Stimulated activated CD4-positive, alpha-beta T cell treated with anti-CD3 and anti-CD28 coated beads, Interleukin-4, amount 100 ng/mL, for 1 hour (primary cell): ENCODE measurements around the gene NTSR1.

Experiments used
- DNase-seq: peaks from one replicate; pipeline ENCODE4 v3.0.0-alpha.2; 2020

The NTSR1 gene

DNA sequence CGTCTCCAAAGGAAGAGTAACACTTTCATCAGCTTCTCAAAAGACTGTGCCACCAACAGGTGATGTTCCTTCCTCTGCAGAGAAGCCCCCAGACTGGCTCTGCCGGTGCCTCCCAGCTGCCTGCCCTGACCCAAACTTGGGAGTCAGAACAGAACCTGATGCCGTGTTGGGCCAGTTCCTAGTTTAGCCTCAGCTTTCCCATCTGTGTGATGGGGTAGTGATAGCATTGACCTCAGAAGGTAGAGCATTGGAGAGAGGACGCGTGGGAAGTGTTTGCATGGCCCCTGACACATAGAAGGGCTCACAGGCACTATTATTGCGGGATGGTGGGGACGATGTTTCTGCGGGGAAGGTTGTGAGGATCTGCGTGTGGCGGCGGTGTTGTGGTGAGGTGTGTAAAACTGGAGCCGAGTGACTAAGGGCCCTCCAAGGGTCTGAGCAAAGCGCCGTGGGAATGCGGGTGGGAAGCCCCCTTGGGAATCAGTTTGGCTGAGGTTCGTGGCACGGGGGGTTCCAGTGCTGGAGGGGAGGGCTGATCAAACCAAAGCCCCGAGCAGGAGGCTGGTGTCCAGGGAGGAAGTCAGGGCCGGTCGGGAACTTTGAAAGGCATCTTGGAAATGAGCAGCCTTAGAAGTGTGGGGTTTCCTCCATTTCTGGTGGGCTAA lies 1.7 kb downstream of the NTSR1 start:
- no peak for DNase-seq

DNA sequence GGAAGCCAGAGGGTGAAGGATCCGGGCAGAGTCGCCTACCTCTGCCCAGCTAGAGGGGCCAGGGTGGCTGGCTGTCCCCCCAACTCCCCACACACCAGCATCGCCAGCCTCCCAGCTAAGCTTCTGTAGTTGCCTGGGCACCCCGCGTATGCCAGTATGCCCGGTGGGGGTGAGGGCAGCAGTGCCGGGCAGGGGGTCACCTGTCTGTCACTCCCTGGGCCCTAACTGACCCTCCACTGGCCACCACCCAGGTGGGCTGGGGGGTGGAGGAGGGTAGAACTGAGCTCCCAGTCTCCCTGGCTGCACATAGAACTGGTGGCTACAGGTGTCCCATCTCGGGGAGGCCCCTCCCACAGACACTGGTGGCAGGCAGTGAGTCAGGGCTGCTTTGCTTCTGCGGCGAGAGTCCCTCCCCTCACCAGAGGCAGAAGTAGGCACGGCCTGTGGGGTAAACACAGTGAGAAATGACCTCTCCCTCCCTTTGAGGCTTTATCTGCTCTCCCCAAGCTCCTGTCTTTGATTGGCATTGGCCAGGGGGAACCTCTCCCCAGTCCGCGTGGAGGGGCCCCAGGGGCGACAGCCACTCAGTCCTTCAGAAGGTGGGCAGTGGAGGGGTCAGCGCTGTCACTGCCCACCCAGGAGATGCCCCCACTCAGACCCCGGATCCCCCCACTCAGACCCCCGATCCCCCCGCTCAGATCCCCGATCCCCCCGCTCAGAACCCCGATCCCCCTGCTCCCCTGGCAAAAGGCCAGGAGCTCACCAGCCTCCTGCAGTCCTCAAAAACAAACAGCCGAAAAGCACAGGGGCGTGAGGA lies 2.5 kb downstream of the NTSR1 start:
- peak; percentile 30 for DNase-seq

DNA sequence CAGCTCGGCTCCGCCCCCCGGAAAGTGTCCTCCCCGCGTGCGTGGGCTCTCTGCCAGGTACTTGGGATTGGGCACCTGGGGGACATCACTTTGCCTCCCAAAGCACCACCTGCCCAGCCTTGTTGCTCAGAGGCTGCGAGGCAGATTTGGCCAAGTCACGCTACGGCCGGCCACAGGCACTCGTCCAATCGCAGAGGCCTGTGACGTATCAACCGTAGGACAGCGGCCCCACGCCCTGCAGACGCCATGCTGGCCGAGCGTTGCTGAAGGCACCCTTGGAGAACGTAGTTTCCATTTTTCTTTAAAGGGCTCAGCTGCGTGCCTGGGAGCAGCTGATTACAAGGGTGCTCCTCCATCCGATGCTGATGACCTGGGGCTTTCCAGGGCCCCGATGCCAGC lies 3.1 kb downstream of the NTSR1 start:
- DNase-seq = no peak

DNA sequence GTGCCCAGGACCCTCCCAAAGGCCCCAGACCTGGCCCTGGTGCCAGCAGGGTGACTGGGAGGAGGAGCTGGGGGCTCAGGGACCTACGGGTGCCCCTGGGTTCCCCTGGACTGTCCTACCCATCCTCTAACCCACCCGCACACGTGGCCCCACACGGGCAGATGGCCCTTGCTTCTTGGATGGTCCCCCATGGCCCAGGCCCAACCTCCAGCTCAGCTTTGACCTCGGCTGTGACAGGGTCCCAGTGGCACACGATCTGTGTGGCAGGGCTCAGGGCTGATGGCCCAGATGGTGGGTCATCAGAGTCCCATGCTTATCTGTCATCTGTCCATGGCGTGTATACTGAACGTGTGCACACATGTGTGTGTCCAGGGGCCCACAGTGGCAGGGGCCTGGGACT lies 4.0 kb downstream of the NTSR1 start:
- no peak for DNase-seq

DNA sequence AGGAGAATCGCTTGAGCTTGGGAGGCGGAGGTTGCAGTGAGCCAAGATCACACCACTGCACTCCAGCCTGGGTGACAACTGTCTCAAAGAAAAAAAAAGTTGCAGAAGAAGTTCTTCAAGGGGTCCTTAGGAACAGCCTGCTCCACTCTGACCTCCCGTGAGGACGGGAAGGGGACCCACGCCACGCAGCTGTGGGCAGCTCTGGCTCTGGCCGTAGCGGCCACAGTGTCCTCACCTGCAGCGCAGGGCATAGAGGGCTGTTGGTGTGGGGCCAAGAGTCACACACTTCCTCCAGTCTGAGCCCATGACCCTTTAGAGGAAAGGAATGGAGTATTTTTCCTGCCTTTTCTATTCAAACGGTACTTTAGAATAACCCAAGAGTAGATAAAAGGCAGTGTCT lies 5.4 kb downstream of the NTSR1 start:
- DNase-seq = no peak

DNA sequence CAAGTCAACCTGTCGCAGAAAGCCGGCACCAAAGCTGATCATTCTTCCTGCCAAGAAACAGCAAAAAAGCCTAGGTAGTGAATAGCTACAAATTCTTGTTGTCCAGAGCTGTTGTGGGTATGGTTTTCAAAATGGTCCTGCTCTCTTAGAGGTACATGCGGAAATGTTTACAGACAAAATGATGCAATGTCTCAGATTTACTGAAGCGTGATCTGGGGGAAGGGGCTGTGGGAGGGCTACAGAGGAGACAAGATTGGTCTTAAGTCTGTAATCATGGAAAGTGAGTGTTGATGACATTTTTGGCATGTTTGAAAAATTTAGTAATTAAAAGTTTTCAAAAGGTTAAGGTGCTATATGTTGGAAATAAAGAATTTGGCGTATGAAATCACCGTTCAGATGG lies 6.2 kb downstream of the NTSR1 start:
- DNase-seq = no peak

DNA sequence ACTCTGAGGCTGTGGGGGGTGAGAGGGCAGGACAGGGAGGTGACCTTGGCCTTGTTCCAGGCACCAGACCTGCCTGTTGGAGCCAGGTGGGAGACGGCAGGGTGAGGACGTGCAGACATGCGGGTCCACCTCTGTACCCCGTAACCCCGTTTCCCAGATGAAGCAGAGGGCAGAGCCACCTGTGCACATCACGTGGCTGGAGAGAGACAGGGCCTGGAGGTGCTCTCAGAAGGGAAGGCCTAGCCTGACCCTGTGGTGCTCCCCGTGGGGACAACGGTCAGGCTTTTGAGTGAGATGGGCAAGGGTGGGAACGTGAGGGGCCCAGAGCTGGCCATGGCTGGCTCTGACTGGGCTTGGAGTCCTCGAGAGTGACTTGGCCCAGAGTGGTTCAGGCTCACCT lies 6.6 kb downstream of the NTSR1 start:
- no peak for DNase-seq

DNA sequence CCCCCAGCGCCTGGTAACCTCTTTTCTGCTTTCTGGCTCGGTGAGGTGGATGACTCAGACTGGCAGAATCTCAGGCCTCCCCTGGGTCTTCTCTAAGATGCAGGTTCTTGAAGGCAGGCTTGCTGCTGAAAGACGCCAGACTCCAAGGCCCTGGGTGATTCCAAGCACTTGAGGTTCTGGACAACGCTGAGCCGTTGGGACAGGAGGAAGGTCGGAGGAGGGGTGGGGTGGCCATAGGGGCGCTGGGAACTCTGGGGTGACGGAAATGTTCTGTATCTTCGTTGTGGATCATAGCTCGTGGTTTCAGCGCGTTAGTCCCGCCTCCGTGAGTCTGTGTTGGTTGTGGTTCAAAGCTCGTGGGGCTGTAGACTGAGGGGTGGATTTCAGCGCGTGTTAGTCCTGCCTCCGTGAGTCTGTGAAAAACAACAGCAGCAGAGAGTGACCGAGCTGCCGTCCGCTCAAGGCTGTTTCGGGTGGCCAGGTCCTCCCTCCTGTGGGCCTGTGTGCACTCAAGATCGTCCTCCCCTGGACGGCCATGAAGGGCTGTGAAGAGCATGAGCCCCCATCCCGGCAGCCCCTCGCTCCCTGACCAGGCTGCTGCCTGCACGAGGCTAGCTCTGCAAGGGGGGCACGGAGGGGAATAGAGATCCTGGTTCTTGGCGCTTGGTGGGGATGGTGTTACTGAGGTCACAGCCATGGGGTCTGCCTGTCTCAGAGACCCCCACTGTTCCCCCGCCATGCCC lies 7.7 kb downstream of the NTSR1 start:
- DNase-seq = peak; percentile 23

DNA sequence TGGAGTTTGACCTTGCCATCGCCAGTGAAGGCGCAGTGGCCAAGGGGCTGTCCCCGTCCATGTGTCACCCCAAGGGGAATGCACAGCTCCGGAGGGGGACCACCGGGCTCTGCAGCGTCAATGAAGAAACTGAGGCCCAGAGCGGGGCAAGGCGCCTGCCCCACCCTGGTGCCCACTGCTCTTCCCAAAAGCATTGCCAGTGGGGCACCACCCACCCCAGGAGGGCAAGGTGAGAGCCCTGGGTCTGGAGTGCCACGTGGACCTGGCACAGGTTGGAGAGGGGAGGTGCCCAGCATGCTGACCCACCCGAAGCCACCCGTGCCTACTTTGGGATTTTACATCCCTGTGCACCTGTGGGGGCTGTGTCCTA lies 8.3 kb downstream of the NTSR1 start:
- no peak for DNase-seq

DNA sequence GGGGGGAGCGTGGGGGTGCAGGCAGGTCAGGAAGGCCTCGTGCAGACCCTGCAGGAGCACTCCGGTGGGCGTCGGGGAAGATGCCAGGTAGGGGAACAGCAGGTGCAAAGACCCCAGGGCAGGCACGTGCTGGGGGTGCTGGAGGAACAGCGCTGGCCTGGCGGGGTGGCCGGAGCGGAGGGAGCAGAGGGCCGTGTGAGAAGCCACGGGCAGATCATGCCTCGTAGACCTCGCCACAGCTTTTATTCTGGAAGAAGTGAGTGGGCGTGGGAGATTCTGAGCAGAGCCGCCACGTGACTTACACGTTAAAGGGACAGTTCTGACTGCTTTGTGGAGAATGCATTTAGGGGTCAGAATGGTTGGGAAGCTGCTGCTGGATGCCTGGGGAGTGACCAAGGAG lies 9.3 kb downstream of the NTSR1 start:
- DNase-seq = no peak

DNA sequence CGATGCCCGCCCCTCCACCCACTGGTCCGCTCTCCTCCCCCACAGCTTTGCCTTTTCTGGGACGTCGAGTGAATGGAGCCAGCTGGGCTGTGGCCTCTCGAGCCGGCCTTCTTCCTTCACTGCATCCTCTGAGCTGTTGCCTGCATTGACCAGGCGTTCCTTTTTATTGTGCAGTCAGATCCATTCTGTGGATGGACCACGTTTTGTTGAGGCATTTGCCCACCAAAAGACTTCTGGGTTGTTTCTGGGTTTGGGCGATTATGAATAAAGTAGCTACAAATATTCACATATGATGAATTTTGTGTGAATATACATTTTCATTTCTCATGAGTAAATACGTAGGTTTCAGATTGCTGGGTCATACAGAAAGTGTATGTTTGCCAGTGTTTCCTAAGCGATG lies 9.9 kb downstream of the NTSR1 start:
- no peak for DNase-seq

DNA sequence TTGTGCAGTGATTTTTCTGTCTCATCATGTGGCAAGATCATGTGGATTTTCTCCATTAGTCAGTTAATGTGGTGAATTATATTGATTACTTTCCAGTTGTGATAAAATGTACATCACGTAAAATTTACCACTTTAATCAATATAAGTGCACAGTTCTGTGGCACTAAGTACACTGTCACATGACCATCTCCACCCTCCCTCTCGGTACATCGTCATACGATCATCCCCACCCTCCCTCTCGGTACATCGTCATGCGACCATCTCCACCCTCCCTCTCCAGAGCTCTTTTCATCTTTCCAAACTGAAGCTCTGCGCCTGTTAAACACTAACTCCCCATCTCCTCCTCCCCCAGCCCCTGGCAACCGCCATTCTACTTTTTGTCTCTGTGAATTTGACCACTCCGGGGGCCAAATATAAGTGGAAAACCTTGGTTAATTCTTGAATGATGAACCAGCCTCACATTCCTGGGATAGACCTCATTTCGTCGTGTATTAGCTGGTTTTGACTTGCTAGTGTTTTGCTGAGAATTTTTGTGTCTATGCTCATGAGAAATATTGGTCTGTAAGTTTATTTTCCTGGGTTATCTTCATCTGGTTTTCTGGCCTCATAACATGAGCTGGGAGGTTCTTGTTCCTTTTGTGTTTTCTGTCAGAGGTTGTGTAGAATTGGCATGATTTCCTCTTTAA lies 10.8 kb downstream of the NTSR1 start:
- no peak for DNase-seq

DNA sequence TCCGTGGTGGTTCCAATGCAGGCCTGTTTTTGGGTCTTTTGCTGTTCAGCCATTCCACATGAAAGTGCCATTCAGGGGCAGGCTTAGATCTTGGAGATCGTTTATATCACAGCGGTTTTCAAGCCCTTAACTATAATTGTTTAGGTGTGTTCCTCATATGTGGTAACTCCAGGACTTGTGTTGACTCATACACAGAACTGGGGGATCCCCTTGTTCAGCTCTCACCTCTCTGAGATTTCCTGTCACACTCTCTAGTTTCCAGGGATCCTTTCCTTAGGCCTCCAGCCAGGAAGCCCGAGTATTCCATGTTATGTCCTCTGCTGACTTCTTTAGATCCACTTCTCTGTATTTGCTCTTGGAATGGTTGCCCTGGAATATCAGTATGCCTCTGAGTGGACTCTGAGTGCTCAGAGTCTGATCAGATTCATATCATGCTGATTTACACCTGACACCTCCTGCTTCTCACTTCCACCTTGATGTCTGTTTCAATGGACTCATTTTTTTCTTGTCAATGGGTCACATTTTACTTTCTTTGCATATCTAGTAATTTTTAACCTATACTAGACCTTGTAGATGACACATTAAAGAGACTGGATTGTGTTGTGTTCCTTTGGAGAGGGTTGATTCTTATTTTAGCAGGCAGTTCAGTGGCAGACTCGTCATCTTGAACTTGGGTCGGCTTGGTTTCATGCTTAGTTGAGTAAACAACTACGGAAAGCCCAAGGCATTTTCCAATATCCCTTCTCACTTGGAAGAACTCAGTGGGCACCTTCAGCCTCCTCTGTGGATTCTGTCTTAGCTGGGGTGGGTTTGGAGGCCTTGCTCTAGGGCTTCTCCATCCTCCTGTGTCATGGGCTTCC lies 13.1 kb downstream of the NTSR1 start:
- DNase-seq = no peak

DNA sequence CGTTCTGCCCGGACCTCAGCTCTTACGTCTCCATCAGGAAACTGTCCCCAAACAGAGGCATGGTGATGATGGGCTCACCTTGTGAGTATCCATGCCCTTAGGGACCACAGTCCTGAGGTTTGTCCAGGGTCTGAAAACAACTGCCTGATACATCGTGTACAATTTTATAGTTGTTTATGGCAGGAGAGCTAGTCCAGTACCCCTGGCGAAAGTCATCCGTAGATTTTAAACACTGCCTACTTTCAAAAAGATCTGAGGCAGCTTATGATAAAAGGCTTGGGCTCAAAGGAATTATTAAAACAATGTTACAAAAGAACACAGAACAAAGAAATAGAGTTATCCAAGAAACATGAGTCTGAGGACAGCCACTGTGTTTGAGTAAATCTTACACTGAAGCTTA lies 14.0 kb downstream of the NTSR1 start:
- DNase-seq = no peak

DNA sequence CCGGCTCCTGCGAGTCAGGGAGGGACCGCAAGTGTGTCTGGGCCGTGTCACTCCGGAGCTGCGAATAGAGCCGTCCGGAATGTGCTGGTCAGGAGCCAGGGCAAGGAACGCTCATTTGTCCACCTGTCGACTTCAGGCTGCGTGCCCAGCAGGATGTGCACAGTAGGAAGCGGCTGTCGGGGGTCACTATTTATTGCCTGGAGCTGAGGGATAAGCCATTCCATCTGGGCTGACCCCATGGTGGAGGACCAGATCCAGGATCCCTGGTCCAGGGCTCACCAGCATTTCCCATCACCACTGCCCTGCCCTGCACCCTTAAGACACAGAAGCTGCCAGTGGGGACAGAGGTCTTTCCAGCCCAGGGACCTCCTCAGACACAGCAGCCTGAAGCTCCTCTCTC lies 14.7 kb downstream of the NTSR1 start:
- no peak for DNase-seq

DNA sequence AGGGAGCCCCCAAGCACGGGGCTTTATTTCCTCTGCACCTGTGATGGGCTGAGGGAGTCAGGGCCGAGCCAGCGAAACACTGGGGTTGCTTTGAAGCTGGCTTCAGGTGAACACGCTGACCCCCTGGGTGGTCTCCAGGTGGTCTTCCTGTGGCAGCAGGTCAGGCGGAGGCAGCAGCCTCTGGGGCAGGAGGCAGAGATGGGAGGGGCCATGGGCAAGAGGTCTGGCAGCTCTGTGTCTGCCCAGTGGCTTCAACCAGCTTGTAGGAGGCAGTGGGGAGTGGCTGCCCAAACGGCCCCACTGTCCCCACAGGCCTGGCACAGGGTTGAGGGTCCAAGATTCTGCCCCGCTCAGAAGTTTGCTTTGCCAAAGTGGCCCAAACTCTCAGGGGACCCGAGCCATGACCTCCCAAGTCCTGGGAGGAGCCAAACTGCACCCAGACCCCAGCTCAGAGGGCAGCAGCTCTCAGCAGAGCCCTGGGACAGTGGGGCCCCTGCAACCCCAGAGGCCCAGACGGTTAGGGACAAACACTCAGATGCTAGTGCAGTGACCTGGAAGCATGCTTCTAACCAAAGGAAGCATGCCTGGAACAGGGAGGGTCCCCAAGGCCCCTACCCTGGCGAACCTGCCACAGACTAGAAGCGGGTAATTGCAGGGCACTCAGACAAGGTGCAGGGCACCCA lies 15.3 kb downstream of the NTSR1 start:
- no peak for DNase-seq

DNA sequence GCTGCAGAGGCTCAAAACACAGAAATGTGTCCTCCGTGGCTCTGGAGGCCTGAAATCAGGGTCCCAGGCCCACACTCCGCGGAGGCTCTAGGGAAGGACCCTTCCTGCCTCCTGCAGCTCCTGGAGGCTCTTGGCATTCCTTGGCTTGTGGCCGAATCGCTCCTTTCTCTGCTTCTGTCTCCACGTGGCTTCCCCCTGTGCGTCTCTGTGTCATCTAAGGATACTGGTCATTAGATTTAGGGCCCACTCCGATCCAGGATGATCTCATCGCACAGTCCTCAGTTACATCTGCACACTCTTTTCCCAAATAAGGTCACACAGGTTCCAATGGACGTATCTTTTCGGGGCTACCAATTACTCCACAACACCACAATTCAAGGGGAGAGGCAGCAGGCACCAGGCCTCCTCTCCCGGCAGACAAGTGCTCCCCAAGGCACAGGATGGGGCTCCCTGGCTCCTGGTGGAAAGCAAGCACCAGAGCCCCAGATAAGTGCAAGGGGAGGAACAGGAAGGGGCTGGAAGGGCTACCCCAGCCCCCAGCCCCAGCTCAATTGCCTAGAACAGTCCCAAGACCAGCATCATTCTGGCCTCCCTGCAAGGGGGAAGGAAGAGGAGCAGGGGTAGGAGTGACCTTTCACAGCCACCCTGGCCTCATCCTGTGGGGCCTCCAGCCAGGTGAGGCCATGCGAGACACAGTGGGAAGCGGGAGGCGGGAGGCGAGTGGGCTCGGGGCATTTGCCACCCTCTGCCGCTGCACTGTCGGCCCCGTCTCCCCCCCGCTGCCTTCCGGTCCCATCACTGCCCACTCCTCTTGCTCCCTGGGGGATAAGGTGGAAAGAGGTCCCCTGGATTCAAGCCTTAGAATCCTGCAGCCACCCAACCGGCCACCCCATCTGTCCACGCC lies 16.3 kb downstream of the NTSR1 start:
- DNase-seq = no peak

DNA sequence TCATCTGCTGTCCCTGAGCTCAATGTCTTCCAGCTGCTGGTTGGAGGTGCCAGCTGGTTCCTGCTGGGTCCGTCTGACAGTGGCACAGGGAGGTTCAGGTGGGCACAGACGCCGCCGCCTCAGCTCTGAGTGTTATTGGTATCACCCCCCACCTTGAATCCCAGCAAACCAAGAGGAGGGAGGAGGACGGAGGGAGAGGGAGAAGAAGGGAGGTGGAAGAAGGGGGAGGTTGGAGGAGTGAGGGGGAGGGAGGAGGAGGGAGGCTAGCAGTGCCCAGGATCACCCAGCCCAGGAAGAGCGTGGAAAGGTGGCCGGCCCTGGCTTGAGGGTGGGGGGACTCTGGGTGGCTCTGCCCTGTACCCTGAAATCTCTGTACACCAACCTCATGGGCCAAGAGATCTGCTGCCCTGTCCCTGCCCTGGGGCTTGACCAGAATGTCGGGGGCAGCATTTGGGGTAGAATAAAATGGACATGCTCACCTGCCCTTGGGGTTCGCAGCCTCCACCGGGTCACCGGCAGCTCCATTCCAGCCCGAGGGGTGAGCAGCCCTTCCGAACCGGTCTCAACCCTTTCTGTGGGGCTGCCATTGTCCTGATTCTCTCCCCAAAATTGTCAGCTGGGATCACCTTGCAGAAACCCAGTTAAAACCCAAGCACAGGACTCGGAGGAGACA lies 17.1 kb downstream of the NTSR1 start:
- no peak for DNase-seq

DNA sequence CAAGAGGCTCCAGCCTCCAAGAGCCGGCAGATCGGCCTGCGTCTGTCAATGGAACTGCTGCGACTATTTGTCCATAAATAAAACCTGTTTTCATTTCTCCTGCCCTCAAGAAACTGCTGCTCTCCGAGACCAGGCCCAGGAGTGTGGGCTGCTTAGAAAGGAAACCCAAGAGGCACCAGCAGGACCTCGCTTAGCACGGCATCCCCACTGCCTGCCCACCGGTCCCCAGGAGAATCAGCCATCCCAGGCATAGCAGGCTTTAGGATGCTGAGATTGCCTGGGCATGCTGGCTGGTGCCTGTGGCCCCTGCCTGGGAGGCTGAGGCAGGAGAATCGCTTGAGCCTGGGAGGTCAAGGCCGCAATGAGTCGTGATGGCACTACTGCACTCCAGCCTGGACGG lies 17.6 kb downstream of the NTSR1 start:
- DNase-seq = no peak
